Urothelium cell line (cell line): Measurements from ENCODE around the gene RBM6.
A peak's percentile ranks its signal among the peaks of the same experiment; 100 is the strongest.
"Not testable (repeated sequence)": the region's sequence is repeated elsewhere in the genome, so short reads cannot be mapped to it uniquely, and the experiment has no call there.

Experiments
- DNase-seq: peaks from one replicate; pipeline ENCODE4 v3.0.0; 2011; ENCODE audit warnings: low spot score, mixed read lengths
- FAIRE-seq: peaks from 2 replicates; lab custom pipeline; 2011; peaks lifted over from hg19 to GRCh38; lab: Jason Lieb, UNC

The RBM6 gene

GRCh38 chr3:49912881-49913281, 27.1 kb upstream of the RBM6 start:
- no peak for FAIRE-seq
- DNase-seq: no peak

GRCh38 chr3:49914906-49915305, 25.0 kb upstream of the RBM6 start:
- DNase-seq (no peak), FAIRE-seq (no peak)

- DNase-seq: no peak
- no peak for FAIRE-seq
Observed at GRCh38 chr3:49916686-49917085, 23.3 kb upstream of the RBM6 start.

- DNase-seq, FAIRE-seq: not testable (repeated sequence)
Observed at GRCh38 chr3:49917806-49918590, 22.0 kb upstream of the RBM6 start.

GRCh38 chr3:49924683-49925082, 15.3 kb upstream of the RBM6 start:
- FAIRE-seq: no peak
- peak; percentile 32 for DNase-seq

- DNase-seq: no peak
- no peak for FAIRE-seq
Observed at GRCh38 chr3:49925485-49925884, 14.5 kb upstream of the RBM6 start.

- DNase-seq (no peak), FAIRE-seq (no peak)
Observed at GRCh38 chr3:49926117-49926728, 13.7 kb upstream of the RBM6 start.

- no peak for FAIRE-seq
- no peak for DNase-seq
Observed at GRCh38 chr3:49927798-49928197, 12.2 kb upstream of the RBM6 start.

- peak; percentile 9 for FAIRE-seq
Observed at GRCh38 chr3:49928481-49929017, 11.4 kb upstream of the RBM6 start.

GRCh38 chr3:49929291-49930167, 10.4 kb upstream of the RBM6 start, which contains the start of gene MON1A:
Gene MON1A, minus strand, starts transcription at chr3:49929811. Its CDS starts 16,465 bp downstream, at chr3:49913346.
- FAIRE-seq: no peak
- DNase-seq: peak; percentile 95

More at GRCh38 chr3:49928481-49929017, 11.4 kb upstream of the RBM6 start:
- DNase-seq: no peak

GRCh38 chr3:49930168-49930690, 9.7 kb upstream of the RBM6 start:
- FAIRE-seq (no peak), DNase-seq (no peak)

- FAIRE-seq (peak; percentile 30), DNase-seq (no peak)
Observed at GRCh38 chr3:49930922-49931321, 9.0 kb upstream of the RBM6 start.

GRCh38 chr3:49932281-49932680, 7.7 kb upstream of the RBM6 start:
- DNase-seq, FAIRE-seq: not testable (repeated sequence)

GRCh38 chr3:49937090-49937489, 2.9 kb upstream of the RBM6 start:
- FAIRE-seq: no peak
- DNase-seq: no peak

- DNase-seq (no peak), FAIRE-seq (no peak)
Observed at GRCh38 chr3:49940667-49941249, 808 bp downstream of the RBM6 start.

GRCh38 chr3:49942651-49943050, 2.7 kb downstream of the RBM6 start:
- FAIRE-seq (no peak), DNase-seq (no peak)

- FAIRE-seq: no peak
- DNase-seq: no peak
Observed at GRCh38 chr3:49952924-49953323, 13.0 kb downstream of the RBM6 start.

- no peak for FAIRE-seq
- no peak for DNase-seq
Observed at GRCh38 chr3:49955636-49956035, 15.7 kb downstream of the RBM6 start.

GRCh38 chr3:49966233-49966942, 26.4 kb downstream of the RBM6 start:
- FAIRE-seq: no peak
- no peak for DNase-seq

GRCh38 chr3:49967291-49967690, 27.3 kb downstream of the RBM6 start:
- FAIRE-seq: no peak

More at GRCh38 chr3:49967291-49967690, 27.3 kb downstream of the RBM6 start:
- DNase-seq: no peak
